CD8-positive, alpha-beta memory T cell (primary cell): ENCODE results near the gene KRTAP1-5. TPM values are rescaled to one million over a fixed set of nuclear protein-coding genes. Genes with fewer than 3 reads are reported as not detected.
"Not testable (repeated sequence)": the region's sequence is repeated elsewhere in the genome, so short reads cannot be mapped to it uniquely, and the experiment has no call there.

Experiments used
- CTCF ChIA-PET: fragments of 350-600 bp; sonication (Branson Sonifier 250); formaldehyde crosslinking; loops from one replicate; lab custom pipeline; 2021; ENCODE audit warnings: antibody characterized with exemption; lab: Charles Lee
- POLR2A ChIA-PET: fragments of 350-600 bp; sonication (Branson Sonifier 250); formaldehyde crosslinking; loops from one replicate; lab custom pipeline; 2021; ENCODE audit warnings: antibody characterized with exemption; lab: Charles Lee
- DNase-seq, 5 donors: peaks; one replicate each; pipeline versions ENCODE4 v3.0.0 to v3.0.0-alpha.2; 2020 to 2022; ENCODE audit warnings: mixed read lengths in 1 of 5
- H3K27ac ChIP-seq: one replicate; pipeline ENCODE4 v1.7.0; 2013; ENCODE audit warnings: low read depth, mild to moderate bottlenecking, low read length, moderate library complexity
- H3K27me3 ChIP-seq: 2 replicates; pipeline ENCODE4 v1.7.0; 2013; ENCODE audit warnings: low read length, mild to moderate bottlenecking; ENCODE audit not compliant: insufficient read depth, poor library complexity, severe bottlenecking
- H3K36me3 ChIP-seq: 2 replicates; pipeline ENCODE4 v1.7.0; 2013; ENCODE audit warnings: mild to moderate bottlenecking, low read length, moderate library complexity; ENCODE audit not compliant: insufficient read depth
- H3K4me1 ChIP-seq: 2 replicates; pipeline ENCODE4 v1.7.0; 2013; ENCODE audit warnings: mild to moderate bottlenecking, low read length, moderate library complexity; ENCODE audit not compliant: insufficient read depth
- H3K4me3 ChIP-seq: 2 replicates; pipeline ENCODE4 v1.7.0; 2013; ENCODE audit warnings: mild to moderate bottlenecking, low read length
- H3K9me3 ChIP-seq: 2 replicates; pipeline ENCODE4 v1.7.0; 2013; ENCODE audit warnings: mild to moderate bottlenecking, low read length
- H3K27ac Mint-ChIP-seq, 8 donors: one replicate each; pipeline ENCODE4 v1.8.0; 2020 to 2021; ENCODE audit warnings: mixed read lengths in 8 of 8, mild to moderate bottlenecking in 6 of 8, inconsistent platforms in 3 of 8, moderate library complexity in 3 of 8
- H3K27me3 Mint-ChIP-seq, 2 donors: one replicate each; pipeline ENCODE4 v1.8.0; 2020 to 2021; ENCODE audit warnings: mixed read lengths in 2 of 2, mild to moderate bottlenecking in 1 of 2, moderate library complexity in 1 of 2
- H3K36me3 Mint-ChIP-seq, 3 donors: one replicate each; pipeline ENCODE4 v1.8.0; 2020 to 2021; ENCODE audit warnings: mixed read lengths in 3 of 3, inconsistent platforms in 1 of 3, mild to moderate bottlenecking in 1 of 3
- H3K4me1 Mint-ChIP-seq, 3 donors: one replicate each; pipeline ENCODE4 v1.8.0; 2020 to 2021; ENCODE audit warnings: mixed read lengths in 3 of 3, inconsistent platforms in 1 of 3, mild to moderate bottlenecking in 1 of 3
- H3K4me3 Mint-ChIP-seq, 7 donors: one replicate each; pipeline ENCODE4 v1.8.0; 2020 to 2021; ENCODE audit warnings: mixed read lengths in 7 of 7, mild to moderate bottlenecking in 6 of 7, moderate library complexity in 4 of 7, inconsistent platforms in 2 of 7
- H3K9me3 Mint-ChIP-seq, 5 donors: one replicate each; pipeline ENCODE4 v1.8.0; 2020 to 2022; ENCODE audit warnings: mixed read lengths in 5 of 5, mild to moderate bottlenecking in 3 of 5, moderate library complexity in 2 of 5, inconsistent platforms in 1 of 5
- polyA plus RNA-seq: library from polyadenylated mRNA; unstranded; fragments of 300-500 nt; fragmentation: Illumina TruSeq; gene quantifications from one replicate; pipeline ENCODE4 v1.2.3, GENCODE V29; 2021
- total RNA-seq, 2 experiments: library from RNA; stranded (reverse); gene quantifications; one replicate each; pipeline ENCODE4 v1.2.3, GENCODE V29; 2021

KRTAP1-5 gene
- total and polyA plus RNA-seq, 3 experiments from 2014 or later = not detected

- H3K27me3 ChIP-seq, CTCF ChIA-PET, H3K9me3 ChIP-seq, H3K36me3 Mint-ChIP-seq, POLR2A ChIA-PET, H3K27ac Mint-ChIP-seq, H3K27ac ChIP-seq, H3K4me1 ChIP-seq, H3K36me3 ChIP-seq, H3K4me3 Mint-ChIP-seq, H3K4me3 ChIP-seq, H3K4me1 Mint-ChIP-seq, DNase-seq: not testable (repeated sequence)
- Mint-ChIP-seq H3K27me3 (peaks cover under 1 to 20% of the 10 kb centered on the region in 2 donors), H3K9me3 (peaks cover 0 to 12% (median 4%) of the 10 kb centered on the region in 5 donors)
These were observed 14.0 kb upstream of the KRTAP1-5 start, which contains the start of gene KRTAP1-1 for GRCh38 chr17:41040783-41041571. KRTAP1-1 (minus strand) TSS chr17:41041450; CDS start chr17:41041397, 53 bp downstream.

GRCh38 chr17:41037853-41038350 is 10.9 kb upstream of the KRTAP1-5 start:
- DNase-seq = no peak
- H3K9me3 ChIP-seq = no peaks in the 10 kb centered on the region
- H3K4me3 ChIP-seq = no peak overlapping the region
- H3K4me1 ChIP-seq = no peaks in the 10 kb centered on the region
- no peaks in the 10 kb centered on the region for H3K4me1 Mint-ChIP-seq
- H3K27me3 ChIP-seq = no peaks in the 10 kb centered on the region
- peaks cover 0 to 5% (median 0%) of the 10 kb centered on the region in 5 donors for H3K9me3 Mint-ChIP-seq
- H3K27ac Mint-ChIP-seq = no peak overlapping the region
- peaks cover 1 to 25% of the 10 kb centered on the region in 2 donors for H3K27me3 Mint-ChIP-seq
- H3K4me3 Mint-ChIP-seq = no peak overlapping the region
- ChIA-PET CTCF (no interaction called here), POLR2A (no interaction called here)
- no peaks in the 10 kb centered on the region for H3K36me3 ChIP-seq
- no peak overlapping the region for H3K27ac ChIP-seq
- H3K36me3 Mint-ChIP-seq = no peaks in the 10 kb centered on the region

- not testable (repeated sequence) for H3K4me1 ChIP-seq
These were observed 7.4 kb upstream of the KRTAP1-5 start, which contains the start of gene KRTAP1-3 for GRCh38 chr17:41034346-41034935. KRTAP1-3 (minus strand) TSS chr17:41034874; CDS start chr17:41034821, 53 bp downstream.

GRCh38 chr17:41029633-41030245 is 2.7 kb upstream of the KRTAP1-5 start, which contains the start of gene KRTAP1-4:
KRTAP1-4 (minus strand) TSS chr17:41030195; CDS start chr17:41030078, 117 bp downstream.
- Mint-ChIP-seq H3K4me3 (no peak within 1 kb of the TSS), H3K27ac (no peak within 1 kb of the TSS), H3K27me3 (peaks cover 11 to 65% of the 10 kb centered on the region in 2 donors), H3K4me1 (no peaks in the 10 kb centered on the region), H3K9me3 (no peaks in the 10 kb centered on the region), H3K36me3 (no peaks in the 10 kb centered on the region)
- DNase-seq = no peak
- H3K27ac ChIP-seq = no peak within 1 kb of the TSS
- H3K4me1 ChIP-seq = no peaks in the 10 kb centered on the region
- H3K36me3 ChIP-seq = no peaks in the 10 kb centered on the region
- CTCF ChIA-PET = no interaction called here
- POLR2A ChIA-PET = interaction anchor here (0.6 kb wide), 1 partner anchor 512 kb away, joined by 4 read pairs; no protein-coding TSS in a partner anchor
- H3K9me3 ChIP-seq = no peaks in the 10 kb centered on the region
- no peak within 1 kb of the TSS for H3K4me3 ChIP-seq
- no peaks in the 10 kb centered on the region for H3K27me3 ChIP-seq

More at GRCh38 chr17:41034346-41034935, 7.4 kb upstream of the KRTAP1-5 start, which contains the start of gene KRTAP1-3:
- H3K27me3 ChIP-seq, H3K36me3 ChIP-seq, H3K9me3 Mint-ChIP-seq, H3K36me3 Mint-ChIP-seq, H3K9me3 ChIP-seq, CTCF ChIA-PET, H3K4me3 ChIP-seq, DNase-seq, H3K27ac ChIP-seq, H3K4me3 Mint-ChIP-seq, POLR2A ChIA-PET, H3K4me1 Mint-ChIP-seq: not testable (repeated sequence)
- Mint-ChIP-seq H3K27ac (peak within 1 kb of the TSS in 3 of 8 donors; percentile 17 to 59 (median 22)), H3K27me3 (peaks cover 7 to 43% of the 10 kb centered on the region in 2 donors)

- Histone ChIP-seq H3K4me1 (no peaks in the 10 kb centered on the region), H3K36me3 (no peaks in the 10 kb centered on the region), H3K4me3 (no peak overlapping the region), H3K9me3 (no peaks in the 10 kb centered on the region), H3K27me3 (no peaks in the 10 kb centered on the region), H3K27ac (no peak overlapping the region)
- Mint-ChIP-seq H3K27me3 (peaks cover 8 to 69% of the 10 kb centered on the region in 2 donors), H3K9me3 (no peaks in the 10 kb centered on the region), H3K4me3 (no peak overlapping the region), H3K27ac (no peak overlapping the region), H3K4me1 (no peaks in the 10 kb centered on the region), H3K36me3 (peaks cover 0 to 12% (median 0%) of the 10 kb centered on the region in 3 donors)
- no peak for DNase-seq
- POLR2A ChIA-PET = no interaction called here
- CTCF ChIA-PET = no interaction called here
These were observed 2.3 kb downstream of the KRTAP1-5 start for GRCh38 chr17:41024697-41025096.

- H3K9me3 Mint-ChIP-seq = no peaks in the 10 kb centered on the region
- no peak for DNase-seq
- ChIA-PET POLR2A (no interaction called here), CTCF (no interaction called here)
- H3K36me3 Mint-ChIP-seq = peaks cover 0 to 12% (median 2%) of the 10 kb centered on the region in 3 donors
- H3K36me3 ChIP-seq = no peaks in the 10 kb centered on the region
- no peak overlapping the region for H3K4me3 ChIP-seq
- no peaks in the 10 kb centered on the region for H3K4me1 ChIP-seq
- no peaks in the 10 kb centered on the region for H3K9me3 ChIP-seq
- H3K27ac Mint-ChIP-seq = no peak overlapping the region
- H3K27me3 ChIP-seq = no peaks in the 10 kb centered on the region
- no peaks in the 10 kb centered on the region for H3K4me1 Mint-ChIP-seq
- H3K27ac ChIP-seq = no peak overlapping the region
- peaks cover 3 to 47% of the 10 kb centered on the region in 2 donors for H3K27me3 Mint-ChIP-seq
- H3K4me3 Mint-ChIP-seq = no peak overlapping the region
These were observed 6.7 kb downstream of the KRTAP1-5 start for GRCh38 chr17:41020336-41020735.

GRCh38 chr17:41019415-41019814 is 7.6 kb downstream of the KRTAP1-5 start:
- Histone ChIP-seq H3K9me3 (no peaks in the 10 kb centered on the region), H3K27ac (no peak overlapping the region), H3K36me3 (no peaks in the 10 kb centered on the region), H3K27me3 (no peaks in the 10 kb centered on the region), H3K4me3 (no peak overlapping the region), H3K4me1 (no peaks in the 10 kb centered on the region)
- no peak for DNase-seq
- no peaks in the 10 kb centered on the region for H3K9me3 Mint-ChIP-seq
- POLR2A ChIA-PET = interaction anchor here (0.6 kb wide), 1 partner anchor 695 kb away, joined by 4 read pairs; no protein-coding TSS in a partner anchor
- peaks cover 0 to 12% (median 2%) of the 10 kb centered on the region in 3 donors for H3K36me3 Mint-ChIP-seq
- no peak overlapping the region for H3K4me3 Mint-ChIP-seq
- peaks cover 3 to 45% of the 10 kb centered on the region in 2 donors for H3K27me3 Mint-ChIP-seq
- H3K27ac Mint-ChIP-seq = no peak overlapping the region
- CTCF ChIA-PET = no interaction called here
- no peaks in the 10 kb centered on the region for H3K4me1 Mint-ChIP-seq
